HG02938 (cell line): ENCODE measurements around the gene ETS2.
A peak's percentile ranks its signal among the peaks of the same experiment; 100 is the strongest.
"Not testable (repeated sequence)": the region's sequence is repeated elsewhere in the genome, so short reads cannot be mapped to it uniquely, and the experiment has no call there.

Experiments used
- ATAC-seq: cut with Tn5 transposase; IDR thresholded peaks from one replicate; pipeline ENCODE4 v1.9.1; 2021; ENCODE audit warnings: mild to moderate bottlenecking, moderate library complexity; ENCODE audit not compliant: unreplicated experiment

Gene ETS2

GRCh38 chr21:38833117-38833516 lies 27.4 kb downstream of the ETS2 start:
- ATAC-seq = no peak

- ATAC-seq = no peak
Observed at GRCh38 chr21:38834725-38835124, 29.0 kb downstream of the ETS2 start.

- no peak for ATAC-seq
Observed at GRCh38 chr21:38837806-38838461, 32.2 kb downstream of the ETS2 start.

- ATAC-seq = no peak
Observed at GRCh38 chr21:38838598-38839327, 33.0 kb downstream of the ETS2 start.

GRCh38 chr21:38839328-38840286 lies 33.9 kb downstream of the ETS2 start:
- ATAC-seq = no peak

- ATAC-seq = no peak
Observed at GRCh38 chr21:38840456-38841300, 34.9 kb downstream of the ETS2 start.

- ATAC-seq = no peak
Observed at GRCh38 chr21:38841472-38841871, 35.7 kb downstream of the ETS2 start.

GRCh38 chr21:38842079-38842478 lies 36.4 kb downstream of the ETS2 start:
- ATAC-seq = no peak

- no peak for ATAC-seq
Observed at GRCh38 chr21:38843379-38843778, 37.6 kb downstream of the ETS2 start.

- no peak for ATAC-seq
Observed at GRCh38 chr21:38843806-38844503, 38.2 kb downstream of the ETS2 start.

GRCh38 chr21:38845374-38845773 lies 39.6 kb downstream of the ETS2 start:
- ATAC-seq = not testable (repeated sequence)

- ATAC-seq = no peak
Observed at GRCh38 chr21:38847556-38847955, 41.8 kb downstream of the ETS2 start.

- no peak for ATAC-seq
Observed at GRCh38 chr21:38848187-38848609, 42.5 kb downstream of the ETS2 start.

- ATAC-seq = no peak
Observed at GRCh38 chr21:38849776-38850175, 44.0 kb downstream of the ETS2 start.

- no peak for ATAC-seq
Observed at GRCh38 chr21:38850277-38850951, 44.7 kb downstream of the ETS2 start.

GRCh38 chr21:38851101-38851500 lies 45.4 kb downstream of the ETS2 start:
- ATAC-seq = no peak

- no peak for ATAC-seq
Observed at GRCh38 chr21:38852278-38852677, 46.5 kb downstream of the ETS2 start.

GRCh38 chr21:38852708-38853107 lies 47.0 kb downstream of the ETS2 start:
- ATAC-seq = no peak

GRCh38 chr21:38853421-38853919 lies 47.7 kb downstream of the ETS2 start:
- ATAC-seq = peak; percentile 59
